Measurements from ENCODE around the gene NME7. TPM values are rescaled to one million over a fixed set of nuclear protein-coding genes. Genes with fewer than 3 reads are reported as not detected.
"Not testable (repeated sequence)": the region's sequence is repeated elsewhere in the genome, so short reads cannot be mapped to it uniquely, and the experiment has no call there.

NME7 gene
- polyA plus RNA-seq, 1 of the 3 experiments (the other 2 are of a cell fraction): 13.7 TPM

DNA sequence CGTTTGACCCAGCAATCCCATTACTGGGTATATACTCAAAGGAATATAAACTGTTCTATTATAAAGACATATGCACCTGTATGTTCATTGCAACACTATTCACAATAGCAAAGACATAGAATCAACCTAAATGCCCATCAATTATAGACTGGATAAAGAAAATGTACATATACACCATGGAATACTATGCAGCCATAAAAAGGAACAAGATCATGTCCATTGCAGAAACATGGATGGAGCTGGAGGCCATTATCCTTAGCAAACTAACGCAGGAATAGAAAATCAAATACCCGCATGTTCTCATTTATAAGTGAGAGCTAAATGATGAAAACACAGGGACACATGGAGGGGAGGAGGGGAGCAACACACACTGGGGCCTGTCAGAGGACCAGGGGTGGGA lies 188.2 kb downstream of the NME7 start:
- H3K9ac ChIP-seq; H3K4me1 ChIP-seq (ENCODE audit: control insufficient read depth in 1 of 2, insufficient read depth in 2 of 2, low read depth in 1 of 2, low read length in 1 of 2); DNase-seq; H3K9me3 ChIP-seq; H3K27me3 ChIP-seq (ENCODE audit: insufficient read depth); H2AFZ ChIP-seq (ENCODE audit: low read depth); H3K27ac ChIP-seq (ENCODE audit: low read depth in 2 of 2, low read length in 1 of 2); H3F3A ChIP-seq (replicated peaks; ENCODE audit: insufficient read depth); H4K20me1 ChIP-seq (ENCODE audit: insufficient read depth); H3K36me3 ChIP-seq (replicated peaks in 1 of 2; ENCODE audit: control insufficient read depth in 1 of 2, insufficient read depth in 2 of 2, low read length in 1 of 2); H3K79me2 ChIP-seq (ENCODE audit: insufficient read depth); H3K4me3 ChIP-seq (ENCODE audit: low read depth in 2 of 2, low read length in 1 of 2); POLR2A ChIA-PET; H3K4me2 ChIP-seq; H3K9me2 ChIP-seq: not testable (repeated sequence)
- CTCF ChIA-PET: interaction anchor here (1.4 kb wide), 1 partner anchor 72 kb away, joined by 3 read pairs; no protein-coding TSS in a partner anchor
- WGBS (ENCODE audit: low lambda C conversion rate): 98% methylated on average over 3 of the region's 3 CpGs

DNA sequence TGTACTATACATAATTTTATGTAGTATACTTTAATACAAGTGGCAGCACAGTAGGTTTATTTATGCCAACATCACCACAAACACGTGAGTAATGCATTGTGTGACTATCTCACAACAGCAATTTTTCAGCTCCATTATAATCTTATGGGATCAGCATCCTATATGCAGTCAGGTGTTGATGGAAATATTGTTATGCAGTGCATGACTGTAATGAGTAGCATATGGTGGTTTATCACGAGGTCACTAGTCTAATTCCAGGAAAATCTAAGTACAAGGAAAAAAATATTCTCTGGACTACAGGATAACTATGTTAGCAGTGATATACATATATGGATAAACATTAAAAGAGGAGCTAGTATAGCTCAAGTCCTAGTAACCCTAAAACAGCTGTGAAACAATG lies 192.1 kb downstream of the NME7 start:
- WGBS (ENCODE audit: low lambda C conversion rate): 53% methylated on average over 2 of the region's 2 CpGs
- CTCF ChIA-PET: no interaction called here
- Histone ChIP-seq H3K79me2 (ENCODE audit: insufficient read depth) (no peaks in the 10 kb centered on the region), H3K4me1 (ENCODE audit: control insufficient read depth in 1 of 2, insufficient read depth in 2 of 2, low read depth in 1 of 2, low read length in 1 of 2) (peaks cover 0 to 5% of the 10 kb centered on the region in 2 experiments; a peak in 1 of 4 replicates), H2AFZ (ENCODE audit: low read depth) (no peak overlapping the region), H4K20me1 (ENCODE audit: insufficient read depth) (no peaks in the 10 kb centered on the region), H3F3A (replicated peaks; ENCODE audit: insufficient read depth) (no peaks in the 10 kb centered on the region), H3K27me3 (ENCODE audit: insufficient read depth) (no peaks in the 10 kb centered on the region), H3K9me3 (no peaks in the 10 kb centered on the region), H3K9ac (no peak overlapping the region), H3K4me2 (no peak overlapping the region), H3K4me3 (ENCODE audit: low read depth in 2 of 2, low read length in 1 of 2) (no peak overlapping the region), H3K36me3 (replicated peaks in 1 of 2; ENCODE audit: control insufficient read depth in 1 of 2, insufficient read depth in 2 of 2, low read length in 1 of 2) (no peaks in the 10 kb centered on the region), H3K27ac (ENCODE audit: low read depth in 2 of 2, low read length in 1 of 2) (no peak overlapping the region), H3K9me2 (no peaks in the 10 kb centered on the region)
- POLR2A ChIA-PET: no interaction called here
- TF ChIP-seq RFX5 (IDR thresholded peaks at IDR 0.05; ENCODE audit: low read length): no peak
- DNase-seq: peak; percentile 11

DNA sequence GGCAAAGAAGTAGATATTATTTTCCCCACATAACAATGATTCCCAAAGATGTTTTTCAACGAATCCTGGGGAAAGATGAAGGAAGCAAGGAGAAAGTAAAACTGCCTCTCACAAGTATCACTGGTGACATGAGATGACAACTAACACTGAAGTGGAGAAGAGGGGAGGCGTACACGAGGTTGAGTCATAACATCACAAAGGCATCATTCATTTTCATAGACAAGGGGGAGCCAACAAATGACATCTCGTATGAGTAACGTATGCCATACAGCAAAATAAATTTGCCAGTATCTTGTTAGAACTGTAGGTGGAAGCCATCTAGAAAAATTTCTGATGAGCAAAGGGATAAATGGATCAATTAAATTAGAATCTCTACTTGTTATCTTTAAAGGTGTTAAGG lies 204.5 kb downstream of the NME7 start:
- H3K36me3 ChIP-seq (replicated peaks in 1 of 2; ENCODE audit: control insufficient read depth in 1 of 2, insufficient read depth in 2 of 2, low read length in 1 of 2): peaks cover 0 to 10% of the 10 kb centered on the region in 2 experiments
- H3K27ac ChIP-seq (ENCODE audit: low read depth in 2 of 2, low read length in 1 of 2): peak overlapping the region in 1 of 2 experiments; percentile 45; a peak in 2 of 4 replicates
- H3K9me2 ChIP-seq: no peaks in the 10 kb centered on the region
- ChIA-PET POLR2A (no interaction called here), CTCF (no interaction called here)
- no peaks in the 10 kb centered on the region for H3K9me3 ChIP-seq
- no peak overlapping the region for H2AFZ ChIP-seq (ENCODE audit: low read depth)
- TF ChIP-seq EP300 (IDR thresholded peaks at IDR 0.05; ENCODE audit: borderline replicate concordance in 1 of 2, low read depth in 1 of 2, low read length in 1 of 2) (0 out of 4 replicates have a peak, but pooled peaks of 1 of the 2 experiments have one; percentile 21), SMC3 (IDR thresholded peaks at IDR 0.05; ENCODE audit: low read depth, low read length) (no peak), CHD2 (IDR thresholded peaks at IDR 0.05; ENCODE audit: low read length, partially characterized antibody) (no peak), POLR2AphosphoS5 (IDR thresholded peaks at IDR 0.05; ENCODE audit: low read depth, low read length) (no peak), RCOR1 (IDR thresholded peaks at IDR 0.05; ENCODE audit: low read length) (no peak), JUND (IDR thresholded peaks at IDR 0.05) (peak; percentile 70), TCF12 (IDR thresholded peaks at IDR 0.05) (peak; percentile 39; the same call in 1 of the 2 replicates), NFIC (IDR thresholded peaks at IDR 0.05; ENCODE audit: borderline replicate concordance) (0 out of 2 replicates have a peak, but pooled peaks have one; percentile 19), NRF1 (IDR thresholded peaks at IDR 0.05; ENCODE audit: low read depth, low read length) (no peak), FOSL2 (IDR thresholded peaks at IDR 0.05; ENCODE audit: borderline replicate concordance, low read depth) (peak; percentile 64; the same call in 1 of the 2 replicates), FOXJ3 (CRISPR knock-in tag; IDR thresholded peaks at IDR 0.05) (no peak), GABPA (IDR thresholded peaks at IDR 0.05; ENCODE audit: low read depth) (no peak), RFX5 (IDR thresholded peaks at IDR 0.05; ENCODE audit: low read length) (no peak), MEF2A (IDR thresholded peaks at IDR 0.05; ENCODE audit: borderline replicate concordance, low read depth) (no peak), FOXM1 (IDR thresholded peaks at IDR 0.05; ENCODE audit: low read depth) (no peak), MXI1 (IDR thresholded peaks at IDR 0.05; ENCODE audit: low read depth, low read length) (no peak)
- TF ChIP-seq, protein P1, sequence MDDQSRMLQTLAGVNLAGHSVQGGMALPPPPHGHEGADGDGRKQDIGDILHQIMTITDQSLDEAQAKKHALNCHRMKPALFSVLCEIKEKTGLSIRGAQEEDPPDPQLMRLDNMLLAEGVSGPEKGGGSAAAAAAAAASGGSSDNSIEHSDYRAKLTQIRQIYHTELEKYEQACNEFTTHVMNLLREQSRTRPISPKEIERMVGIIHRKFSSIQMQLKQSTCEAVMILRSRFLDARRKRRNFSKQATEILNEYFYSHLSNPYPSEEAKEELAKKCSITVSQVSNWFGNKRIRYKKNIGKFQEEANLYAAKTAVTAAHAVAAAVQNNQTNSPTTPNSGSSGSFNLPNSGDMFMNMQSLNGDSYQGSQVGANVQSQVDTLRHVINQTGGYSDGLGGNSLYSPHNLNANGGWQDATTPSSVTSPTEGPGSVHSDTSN (IDR thresholded peaks at IDR 0.05): peak; percentile 87
- TF ChIP-seq, protein P2, sequence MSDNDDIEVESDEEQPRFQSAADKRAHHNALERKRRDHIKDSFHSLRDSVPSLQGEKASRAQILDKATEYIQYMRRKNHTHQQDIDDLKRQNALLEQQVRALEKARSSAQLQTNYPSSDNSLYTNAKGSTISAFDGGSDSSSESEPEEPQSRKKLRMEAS (IDR thresholded peaks at IDR 0.05; ENCODE audit: low read depth): no peak
- no peaks in the 10 kb centered on the region for H3K27me3 ChIP-seq (ENCODE audit: insufficient read depth)
- H3F3A ChIP-seq (replicated peaks; ENCODE audit: insufficient read depth): peaks cover 14% of the 10 kb centered on the region
- WGBS (ENCODE audit: low lambda C conversion rate): 45% methylated on average over 5 of the region's 5 CpGs
- H3K4me3 ChIP-seq (ENCODE audit: low read depth in 2 of 2, low read length in 1 of 2): no peak overlapping the region
- H4K20me1 ChIP-seq (ENCODE audit: insufficient read depth): no peaks in the 10 kb centered on the region
- no peak for DNase-seq
- no peak overlapping the region for H3K4me2 ChIP-seq
- no peaks in the 10 kb centered on the region for H3K79me2 ChIP-seq (ENCODE audit: insufficient read depth)
- H3K9ac ChIP-seq: no peak overlapping the region
- peaks cover 0 to 4% of the 10 kb centered on the region in 2 experiments; a peak in 2 of 4 replicates for H3K4me1 ChIP-seq (ENCODE audit: control insufficient read depth in 1 of 2, insufficient read depth in 2 of 2, low read depth in 1 of 2, low read length in 1 of 2)

Measured in SK-N-SH (cell line).